Measurements from ENCODE around the gene GNS. TPM values are rescaled to one million over a fixed set of nuclear protein-coding genes. Genes with fewer than 3 reads are reported as not detected.

The GNS gene
- total RNA-seq, 1 experiment from 2014 or later = 26.0 TPM

DNA sequence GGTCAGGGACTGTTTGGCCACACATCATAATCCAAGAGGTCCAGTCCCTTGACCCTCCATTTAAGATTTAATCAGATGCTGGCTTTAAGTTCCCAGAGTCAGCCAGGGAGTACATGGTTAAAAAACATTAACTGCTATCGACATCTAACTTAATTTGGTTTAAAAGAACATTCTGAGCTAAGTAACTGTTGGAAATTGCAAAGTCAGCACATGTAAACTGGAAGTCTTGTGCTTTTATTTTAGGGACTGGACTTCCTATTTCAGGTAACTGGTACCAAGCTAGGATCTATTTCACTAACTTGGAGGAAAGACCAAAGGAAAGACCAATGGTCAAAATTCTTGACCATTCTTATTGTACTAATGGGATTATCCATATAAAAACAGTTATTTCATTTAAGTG is 40.6 kb downstream of the GNS start:
- DNase-seq = no peak
- no peak overlapping the region for H3K9ac ChIP-seq (ENCODE audit: extremely low read depth, insufficient read length, low read length)
- H2BK20ac ChIP-seq (ENCODE audit: low read depth, low read length, poor library complexity, severe bottlenecking) = no peak overlapping the region
- no peak overlapping the region for H3K56ac ChIP-seq (ENCODE audit: insufficient read length, low read depth, low read length)
- peaks cover 11 to 59% (median 33%) of the 10 kb centered on the region in 3 experiments; a peak in 6 of 7 replicates for H3K36me3 Mint-ChIP-seq (ENCODE audit: insufficient read depth in 1 of 3, low read depth in 3 of 3)
- H3K23me2 ChIP-seq (ENCODE audit: insufficient read length, low read depth, low read length, poor library complexity, severe bottlenecking) = no peaks in the 10 kb centered on the region
- H4K91ac ChIP-seq (ENCODE audit: insufficient read length, low read depth, low read length) = no peak overlapping the region
- H3K4me3 Mint-ChIP-seq = no peak overlapping the region
- H3K9me3 Mint-ChIP-seq = no peaks in the 10 kb centered on the region
- no peaks in the 10 kb centered on the region for H3K4me1 ChIP-seq (ENCODE audit: insufficient read depth, low read length)
- H2BK15ac ChIP-seq (ENCODE audit: low read depth, low read length) = no peak overlapping the region
- H3K23ac ChIP-seq (ENCODE audit: insufficient read length, low read depth, low read length) = no peak overlapping the region
- H3K27me3 ChIP-seq (ENCODE audit: insufficient read depth, low read length) = no peaks in the 10 kb centered on the region
- no CpG with 5 or more reads among the region's 1 CpG for WGBS (ENCODE audit: extremely low coverage, insufficient read length, low lambda C conversion rate)
- H2BK12ac ChIP-seq (ENCODE audit: insufficient read length, low read depth, low read length) = no peak overlapping the region
- H2BK5ac ChIP-seq (ENCODE audit: insufficient read length, low read length) = no peak overlapping the region
- H2BK120ac ChIP-seq (ENCODE audit: low read depth, low read length, poor library complexity, severe bottlenecking) = no peak overlapping the region
- H2AK5ac ChIP-seq (ENCODE audit: insufficient read length, low read length) = no peak overlapping the region
- TF ChIP-seq, protein P1, sequence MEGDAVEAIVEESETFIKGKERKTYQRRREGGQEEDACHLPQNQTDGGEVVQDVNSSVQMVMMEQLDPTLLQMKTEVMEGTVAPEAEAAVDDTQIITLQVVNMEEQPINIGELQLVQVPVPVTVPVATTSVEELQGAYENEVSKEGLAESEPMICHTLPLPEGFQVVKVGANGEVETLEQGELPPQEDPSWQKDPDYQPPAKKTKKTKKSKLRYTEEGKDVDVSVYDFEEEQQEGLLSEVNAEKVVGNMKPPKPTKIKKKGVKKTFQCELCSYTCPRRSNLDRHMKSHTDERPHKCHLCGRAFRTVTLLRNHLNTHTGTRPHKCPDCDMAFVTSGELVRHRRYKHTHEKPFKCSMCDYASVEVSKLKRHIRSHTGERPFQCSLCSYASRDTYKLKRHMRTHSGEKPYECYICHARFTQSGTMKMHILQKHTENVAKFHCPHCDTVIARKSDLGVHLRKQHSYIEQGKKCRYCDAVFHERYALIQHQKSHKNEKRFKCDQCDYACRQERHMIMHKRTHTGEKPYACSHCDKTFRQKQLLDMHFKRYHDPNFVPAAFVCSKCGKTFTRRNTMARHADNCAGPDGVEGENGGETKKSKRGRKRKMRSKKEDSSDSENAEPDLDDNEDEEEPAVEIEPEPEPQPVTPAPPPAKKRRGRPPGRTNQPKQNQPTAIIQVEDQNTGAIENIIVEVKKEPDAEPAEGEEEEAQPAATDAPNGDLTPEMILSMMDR (conservative IDR thresholded peaks at IDR 0.05) = no peak
- no peaks in the 10 kb centered on the region for H3K79me2 ChIP-seq (ENCODE audit: insufficient read depth, low read length)
- H3K18ac ChIP-seq (ENCODE audit: insufficient read length, low read depth, low read length) = no peak overlapping the region
- H3K27me3 Mint-ChIP-seq (ENCODE audit: low read depth) = no peaks in the 10 kb centered on the region
- no peak overlapping the region for H3K4me2 ChIP-seq (ENCODE audit: insufficient read depth, insufficient read length, low read length)
- no peak overlapping the region for H3K4ac ChIP-seq (ENCODE audit: low read depth, low read length)
- H2AFZ ChIP-seq (ENCODE audit: low read length) = no peak overlapping the region
- no peaks in the 10 kb centered on the region for H3K9me3 ChIP-seq (ENCODE audit: control insufficient read depth, low read depth, low read length)
- H4K8ac ChIP-seq (replicated peaks; ENCODE audit: insufficient read length, low read depth, low read length) = no peak overlapping the region
- H3K27ac ChIP-seq (ENCODE audit: insufficient read length, low read depth, low read length) = no peak overlapping the region
- H3K79me1 ChIP-seq (ENCODE audit: insufficient read depth, low read depth, low read length, poor library complexity, severe bottlenecking) = no peaks in the 10 kb centered on the region
- H3K14ac ChIP-seq (ENCODE audit: insufficient read depth, low read length) = no peak overlapping the region
- H3K27ac Mint-ChIP-seq = no peak overlapping the region
- no peak overlapping the region for H4K5ac ChIP-seq (ENCODE audit: insufficient read length, low read depth, low read length)
- H4K20me1 ChIP-seq (ENCODE audit: control insufficient read depth, insufficient read depth, insufficient read length) = no peaks in the 10 kb centered on the region
- no peaks in the 10 kb centered on the region for H3K4me1 Mint-ChIP-seq
- no peak overlapping the region for H3T11ph ChIP-seq (ENCODE audit: low read length)
